ENCODE results near the gene MAML3.
A peak's percentile ranks its signal among the peaks of the same experiment; 100 is the strongest.

MAML3 gene

GRCh38 chr4:139887376-139887802 lies 266.6 kb downstream of the MAML3 start:
- no peak for DNase-seq

DNA sequence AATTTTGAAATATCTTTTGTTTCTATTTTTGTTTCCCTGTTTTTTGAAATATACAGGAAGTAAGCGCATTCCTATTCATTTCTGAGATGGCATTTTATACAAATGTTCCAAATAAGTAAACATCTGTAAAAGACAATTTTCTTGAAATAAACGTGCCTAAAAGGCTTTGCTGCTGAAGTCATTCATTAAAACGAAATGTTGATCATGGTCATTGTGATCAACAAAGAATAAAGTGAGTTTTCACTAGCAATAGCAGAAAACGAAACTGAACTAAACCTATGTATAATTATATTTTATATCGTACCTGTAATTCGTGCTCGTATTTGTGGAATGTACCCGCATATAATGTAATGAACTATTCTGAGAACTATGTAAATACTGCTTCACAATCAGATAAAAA lies 267.2 kb downstream of the MAML3 start:
- DNase-seq: no peak

DNA sequence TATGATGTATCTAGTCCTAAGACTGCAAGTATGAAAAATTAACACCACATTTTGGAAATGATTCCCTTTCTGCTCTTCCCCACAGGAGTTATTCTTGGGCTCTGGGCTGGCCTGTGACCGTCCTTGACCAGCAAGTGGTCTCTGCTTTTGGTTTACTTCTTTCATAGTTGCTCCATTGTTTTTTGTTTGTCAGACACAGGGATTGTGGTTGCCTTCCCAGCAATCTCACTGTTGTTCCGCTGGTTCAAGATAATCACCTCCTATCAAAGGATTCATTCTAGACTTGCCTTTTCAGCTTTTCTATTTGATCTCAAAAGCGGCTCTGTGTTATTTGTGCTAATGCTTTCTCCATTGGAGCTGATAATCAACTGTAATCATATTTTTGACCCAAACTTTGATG lies 269.5 kb downstream of the MAML3 start:
- DNase-seq: no peak

DNA sequence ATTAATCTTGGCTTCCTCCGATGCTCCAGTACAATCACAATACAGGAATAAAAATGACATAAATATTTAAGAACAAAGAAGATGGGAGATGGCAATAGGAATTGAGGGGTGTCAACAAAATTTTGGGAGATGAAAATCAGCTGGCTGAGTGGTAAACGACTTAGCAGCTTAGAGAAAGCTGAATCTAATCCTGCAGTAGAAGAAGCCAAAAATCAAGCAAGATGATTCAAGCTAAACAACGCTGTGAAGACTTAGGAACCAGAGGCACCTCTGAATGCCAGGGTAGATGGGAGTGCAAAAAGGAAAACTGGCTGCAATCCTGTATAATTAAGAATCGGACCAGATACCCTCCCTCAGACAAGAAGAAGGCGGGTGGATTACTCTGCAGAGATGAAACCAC lies 273.1 kb downstream of the MAML3 start:
- no peak for DNase-seq

GRCh38 chr4:139878050-139878449 lies 275.9 kb downstream of the MAML3 start:
- no peak for DNase-seq

DNA sequence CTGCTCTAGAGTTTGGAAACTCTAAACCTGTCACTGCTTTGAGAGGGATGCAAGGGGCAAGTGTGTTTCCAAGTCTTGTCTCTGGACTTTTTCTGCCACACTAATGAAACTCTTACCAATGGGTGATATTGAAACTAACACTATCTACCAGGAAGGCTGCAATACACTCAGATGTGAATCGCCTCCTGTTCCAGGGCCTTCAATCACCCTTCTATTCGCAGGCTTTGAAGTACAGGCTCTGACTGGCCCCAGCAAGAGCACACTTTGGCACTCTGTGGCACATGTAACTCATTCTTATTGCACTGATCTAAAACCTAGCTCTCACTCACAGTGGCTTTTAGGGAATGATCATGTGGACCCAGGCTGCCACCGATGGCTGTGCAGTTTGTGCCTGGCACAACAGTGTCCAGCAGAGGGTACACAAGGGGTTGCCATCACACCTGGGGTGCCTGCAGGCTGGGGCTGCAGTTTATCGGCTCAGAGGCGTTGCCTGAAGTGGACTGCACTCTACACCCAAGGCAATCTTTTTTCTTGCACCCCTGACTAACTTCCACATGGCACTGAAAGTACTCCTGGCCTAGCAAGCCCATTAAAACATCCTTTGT lies 277.5 kb downstream of the MAML3 start:
- no peak for DNase-seq

GRCh38 chr4:139875411-139875825 lies 278.6 kb downstream of the MAML3 start:
- peak; percentile 46 for DNase-seq

- no peak for DNase-seq
These were observed 280.7 kb downstream of the MAML3 start for GRCh38 chr4:139873111-139873860.

- no peak for DNase-seq
These were observed 281.7 kb downstream of the MAML3 start for GRCh38 chr4:139872274-139872673.

- no peak for DNase-seq
These were observed 284.2 kb downstream of the MAML3 start for GRCh38 chr4:139869810-139870209.

- DNase-seq: no peak
These were observed 287.6 kb downstream of the MAML3 start for GRCh38 chr4:139866276-139866962.

DNA sequence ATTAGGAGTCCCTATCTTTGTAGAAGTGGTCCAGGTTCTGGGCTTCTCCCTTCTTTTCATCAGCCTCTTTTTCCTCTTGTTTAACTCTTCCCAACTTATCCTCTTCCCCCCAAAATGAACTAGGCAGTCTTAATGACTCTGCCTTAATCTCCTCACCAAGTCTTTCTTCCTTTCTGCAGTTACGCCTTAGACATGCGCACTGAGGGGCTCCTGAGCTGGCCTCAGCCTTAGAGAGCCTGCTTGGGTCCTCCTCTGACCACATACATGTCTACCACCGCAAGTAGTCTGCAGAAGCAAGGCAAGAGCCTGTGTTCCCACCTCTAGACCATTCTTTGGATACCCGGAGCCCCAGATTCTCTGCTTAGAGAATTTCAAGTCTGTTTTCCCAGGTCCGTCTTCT lies 288.4 kb downstream of the MAML3 start:
- DNase-seq: no peak

- DNase-seq: no peak
These were observed 290.5 kb downstream of the MAML3 start for GRCh38 chr4:139863531-139863930.

- DNase-seq: no peak
These were observed 292.5 kb downstream of the MAML3 start for GRCh38 chr4:139861471-139861870.

GRCh38 chr4:139860435-139861024 lies 293.5 kb downstream of the MAML3 start:
- DNase-seq: no peak

DNA sequence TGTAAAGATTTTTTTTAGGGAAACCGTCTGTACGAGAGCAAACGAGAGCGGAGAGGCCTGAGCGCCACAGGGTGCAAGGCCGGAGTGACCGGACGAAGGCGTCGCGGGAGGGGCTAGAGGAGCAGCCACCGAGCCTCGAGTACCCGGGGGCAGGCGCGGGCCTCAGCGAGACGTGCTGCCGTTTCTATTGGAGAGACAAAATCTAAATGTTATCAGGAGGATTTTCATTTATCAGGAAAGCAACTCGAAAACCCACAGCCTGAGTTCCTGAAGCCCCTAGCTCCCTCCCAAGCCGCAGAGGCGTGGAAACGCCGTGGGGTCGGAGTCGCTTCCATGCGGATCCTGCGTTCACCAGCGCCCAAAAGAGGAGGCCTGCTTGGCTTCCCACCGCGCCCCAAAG lies 294.1 kb downstream of the MAML3 start:
- DNase-seq: no peak

DNA sequence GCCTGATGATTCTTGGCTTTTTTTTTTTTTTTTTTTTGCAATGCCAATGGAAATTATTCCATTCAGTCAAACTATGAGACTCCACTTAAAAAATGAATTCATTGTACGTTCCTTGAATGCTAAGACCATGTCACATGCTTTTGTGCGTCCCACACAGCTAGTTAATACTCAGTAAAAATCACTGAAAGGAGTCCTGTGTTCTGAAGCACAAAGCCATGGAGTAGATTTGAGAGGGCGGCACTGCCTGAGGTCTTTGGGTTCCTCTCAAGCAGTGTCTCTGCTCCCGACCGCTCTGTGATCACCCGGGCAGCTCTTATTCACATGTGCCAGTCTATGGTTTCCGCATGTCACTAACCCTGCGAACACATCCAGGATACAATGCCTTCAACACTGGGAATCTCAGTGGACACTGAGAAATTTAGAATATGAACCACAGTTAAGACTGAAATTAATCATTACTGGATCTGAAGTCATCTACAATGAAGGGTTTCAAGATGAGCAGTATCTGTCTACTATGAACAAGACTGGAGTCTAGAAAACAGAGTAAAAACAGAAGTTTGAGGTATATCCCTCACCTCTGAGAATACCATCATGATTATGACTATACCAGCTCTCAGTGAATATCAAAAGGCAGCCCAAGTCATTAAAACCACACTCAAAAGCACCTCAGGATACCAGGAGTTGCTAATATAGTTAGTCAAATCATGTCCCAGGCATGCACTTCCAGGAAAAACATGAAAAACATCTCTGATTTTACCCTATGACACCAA lies 295.4 kb downstream of the MAML3 start:
- DNase-seq: no peak

GRCh38 chr4:139857977-139858376 lies 296.0 kb downstream of the MAML3 start:
- no peak for DNase-seq

DNA sequence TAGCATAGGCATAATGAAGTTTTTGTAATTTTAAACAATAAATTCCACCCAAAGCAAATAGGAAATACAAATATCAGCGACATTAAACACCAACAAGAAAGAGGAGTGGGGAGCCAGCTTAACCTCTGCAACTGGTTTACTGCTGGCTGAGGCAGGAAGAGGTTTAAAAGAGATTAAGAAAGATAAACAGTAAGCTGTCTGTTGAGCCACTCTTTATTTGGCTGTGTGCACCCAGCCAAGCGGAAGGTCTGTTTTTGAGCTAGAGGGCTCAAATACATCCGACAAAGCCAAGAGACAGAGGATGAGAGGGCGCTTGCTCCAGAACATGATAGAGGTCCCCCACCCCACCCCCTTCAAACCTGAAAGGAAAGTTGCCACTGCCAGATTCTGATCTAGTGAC lies 297.0 kb downstream of the MAML3 start:
- DNase-seq: no peak

GRCh38 chr4:139854668-139855403 lies 299.1 kb downstream of the MAML3 start:
- DNase-seq: peak; percentile 18

- no peak for DNase-seq
These were observed 300.7 kb downstream of the MAML3 start for GRCh38 chr4:139853309-139853708.

DNA sequence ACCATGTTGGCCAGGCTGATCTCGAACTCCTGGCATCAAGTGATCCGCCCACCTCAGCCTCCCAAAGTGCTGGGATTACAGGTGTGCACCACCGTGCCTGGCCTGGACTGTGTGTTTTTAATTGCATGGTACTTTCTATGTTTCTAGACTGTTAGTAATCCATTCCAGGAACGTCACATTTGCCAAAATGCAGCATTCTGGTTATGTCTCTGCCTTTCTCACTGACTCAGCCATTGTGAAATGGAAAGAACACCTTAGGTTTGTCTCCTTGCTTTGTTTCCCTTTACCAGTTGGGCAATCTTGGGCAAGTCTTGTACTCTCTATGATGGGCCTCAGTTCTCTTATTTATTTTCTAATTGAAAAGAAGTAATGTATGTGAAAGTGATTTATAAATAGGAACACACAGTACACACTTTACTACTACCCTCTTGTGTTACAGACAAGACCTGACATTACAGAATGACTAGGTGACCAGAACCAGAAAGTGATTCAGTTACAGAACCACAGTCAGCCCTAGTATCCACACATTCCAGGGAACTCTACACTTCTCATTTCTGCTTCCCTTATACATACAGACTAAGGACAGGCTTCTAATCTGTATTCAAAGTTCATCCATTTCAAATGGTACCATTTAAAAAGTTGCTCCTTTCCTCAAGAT lies 301.2 kb downstream of the MAML3 start:
- no peak for DNase-seq
